GM23338 (cell line): ENCODE data around the gene MACF1. TPM values are rescaled to one million over a fixed set of nuclear protein-coding genes. Genes with fewer than 3 reads are reported as not detected.
"Not testable (repeated sequence)": the region's sequence is repeated elsewhere in the genome, so short reads cannot be mapped to it uniquely, and the experiment has no call there.

Experiments
- ATAC-seq: fragments of 200-7000 bp; cut with Tn5 transposase; 3 replicates; pipeline ENCODE4 v1.9.1; 2020
- DNase-seq: peaks from one replicate; pipeline ENCODE4 v3.0.0-alpha.2; 2015; ENCODE audit warnings: low spot score
- H2AFZ ChIP-seq: fragments of 200-600 bp; sonication (generic); 2 replicates; pipeline ENCODE4 v1.8.0; 2016; ENCODE audit warnings: antibody characterized with exemption, mild to moderate bottlenecking, moderate library complexity
- H3F3A ChIP-seq: fragments of 200-600 bp; sonication (generic); replicated peaks from 2 replicates; pipeline ENCODE4 v1.8.0; 2017; ENCODE audit warnings: antibody characterized with exemption, mixed run types, low read depth
- H3K27ac ChIP-seq: fragments of 200-600 bp; sonication (generic); 2 replicates; pipeline ENCODE4 v1.6.1; 2016; ENCODE audit warnings: low read depth
- H3K27me3 ChIP-seq: fragments of 200-600 bp; sonication (generic); 2 replicates; pipeline ENCODE4 v1.8.0; 2016; ENCODE audit warnings: mild to moderate bottlenecking, mixed run types, moderate library complexity; ENCODE audit not compliant: insufficient read depth
- H3K36me3 ChIP-seq: fragments of 200-600 bp; sonication (generic); 2 replicates; pipeline ENCODE4 v1.8.0; 2016; ENCODE audit warnings: mild to moderate bottlenecking; ENCODE audit not compliant: insufficient read depth
- H3K4me1 ChIP-seq: fragments of 200-600 bp; sonication (generic); 2 replicates; pipeline ENCODE4 v1.8.0; 2016; ENCODE audit warnings: mild to moderate bottlenecking, moderate library complexity; ENCODE audit not compliant: insufficient read depth
- H3K4me2 ChIP-seq: fragments of 200-600 bp; sonication (generic); 2 replicates; pipeline ENCODE4 v1.7.1; 2017; ENCODE audit warnings: mixed run types
- H3K4me3 ChIP-seq: fragments of 200-600 bp; sonication (generic); 2 replicates; pipeline ENCODE4 v1.6.1; 2016; ENCODE audit warnings: mixed run types
- H3K79me2 ChIP-seq: fragments of 200-600 bp; sonication (generic); replicated peaks from 2 replicates; pipeline ENCODE4 v1.8.0; 2017; ENCODE audit warnings: mild to moderate bottlenecking; ENCODE audit not compliant: insufficient read depth
- H3K9me2 ChIP-seq: fragments of 200-600 bp; sonication (generic); 2 replicates; pipeline ENCODE4 v1.8.0; 2017; ENCODE audit not compliant: insufficient read depth
- H4K20me1 ChIP-seq: fragments of 200-600 bp; sonication (generic); replicated peaks from 2 replicates; pipeline ENCODE4 v1.8.0; 2017; ENCODE audit warnings: mild to moderate bottlenecking; ENCODE audit not compliant: insufficient read depth
- H3K27ac Mint-ChIP-seq: 2 replicates; pipeline ENCODE4 v1.8.0; 2020; ENCODE audit warnings: inconsistent platforms, mild to moderate bottlenecking, moderate library complexity, mixed read lengths
- H3K27me3 Mint-ChIP-seq: 3 replicates; pipeline ENCODE4 v1.8.0; 2022; ENCODE audit warnings: low read depth, mild to moderate bottlenecking, moderate library complexity, mixed read lengths, inconsistent platforms; ENCODE audit not compliant: insufficient read depth, poor library complexity
- H3K36me3 Mint-ChIP-seq: 3 replicates; pipeline ENCODE4 v1.8.0; 2021; ENCODE audit warnings: low read depth, mild to moderate bottlenecking, inconsistent platforms, moderate library complexity, mixed read lengths
- H3K4me1 Mint-ChIP-seq: 3 replicates; pipeline ENCODE4 v1.8.0; 2020; ENCODE audit warnings: mild to moderate bottlenecking, inconsistent platforms, mixed read lengths
- H3K4me3 Mint-ChIP-seq: 3 replicates; pipeline ENCODE4 v1.8.0; 2021; ENCODE audit warnings: moderate library complexity, mild to moderate bottlenecking, inconsistent platforms, mixed read lengths
- H3K9me3 Mint-ChIP-seq: 3 replicates; pipeline ENCODE4 v1.8.0; 2020; ENCODE audit warnings: moderate library complexity, mild to moderate bottlenecking, inconsistent platforms, mixed read lengths
- CTCF ChIP-seq, 2 experiments: fragments of 200-600 bp in 1 of 2; sonication (generic) in 1 of 2; conservative IDR thresholded peaks; 2 replicates each; pipeline versions ENCODE4 v1.5.1 to v1.6.1; 2016 to 2017; ENCODE audit warnings: antibody characterized with exemption in 2 of 2, low read depth in 2 of 2, mild to moderate bottlenecking in 2 of 2, moderate library complexity in 1 of 2
- EZH2phosphoT487 ChIP-seq: fragments of 200-600 bp; sonication (generic); IDR thresholded peaks from one replicate; pipeline ENCODE4 v1.8.1; 2018; ENCODE audit warnings: antibody characterized with exemption; ENCODE audit not compliant: unreplicated experiment
- STAT1 ChIP-seq: IDR thresholded peaks from one replicate; pipeline ENCODE4 v1.6.1; 2016; ENCODE audit warnings: antibody characterized with exemption; ENCODE audit not compliant: unreplicated experiment
- polyA plus RNA-seq: library from polyadenylated mRNA; unstranded; fragments of >200 nt; fragmentation: Nextera tagmentation; extraction: Ambion mirVana; gene quantifications from 2 replicates; pipeline ENCODE4 v1.2.1, GENCODE V29; 2016
- total RNA-seq: library from RNA; depleted of rRNA; stranded (reverse); fragments of >200 nt; shearing (Covaris generic); gene quantifications from 2 replicates; pipeline ENCODE4 v1.2.3, GENCODE V29; 2014
- TF ChIP-seq, protein P1 (sequence below): fragments of 250-450 bp; sonication (Bioruptor Pico); IDR thresholded peaks from 2 replicates; pipeline ENCODE4 v1.5.0; 2020; ENCODE audit warnings: mild to moderate bottlenecking, moderate library complexity

The MACF1 gene
- total and polyA plus RNA-seq, 2 experiments from 2014 or later, result 104 to 399 TPM

DNA sequence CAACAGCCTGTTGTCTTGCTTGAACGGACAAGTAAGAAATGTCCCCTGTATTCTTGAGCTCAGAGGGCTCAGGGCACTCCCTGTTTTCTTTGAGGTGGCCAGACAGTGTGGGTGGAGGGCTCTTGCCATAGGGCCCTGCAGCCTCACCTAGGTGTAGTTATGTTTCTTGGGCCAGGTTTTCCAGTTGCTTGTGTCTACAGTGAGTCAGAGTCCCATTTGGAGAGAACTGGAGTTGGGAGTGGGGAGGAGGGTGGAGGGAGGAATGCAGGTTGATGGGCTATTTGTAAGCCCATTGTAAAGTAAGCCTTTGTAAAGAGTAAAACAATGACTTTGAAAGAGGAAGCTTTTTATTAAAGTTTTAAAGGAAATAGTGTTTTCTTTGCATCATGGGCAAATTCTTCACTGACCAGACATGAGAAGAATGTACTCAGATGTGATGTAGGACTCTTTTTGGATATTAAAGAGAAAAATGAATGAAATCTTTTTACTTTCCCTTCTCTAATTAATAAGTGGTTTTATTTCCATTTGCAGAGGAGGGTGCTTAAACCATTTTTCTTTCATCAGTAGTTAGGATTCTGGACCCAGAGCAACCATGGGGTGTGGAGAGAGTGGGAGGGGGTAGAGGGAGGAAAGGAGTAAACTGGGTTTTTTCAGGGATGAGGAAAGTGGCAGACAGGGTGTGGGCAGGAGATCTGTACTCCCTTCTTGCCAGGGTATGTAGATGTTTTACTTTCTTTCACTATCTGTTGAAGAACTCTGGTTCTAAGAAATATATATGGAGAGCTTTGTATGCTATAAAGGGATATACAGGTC, 45.1 kb upstream of the MACF1 start (continued):
- TF ChIP-seq STAT1, result no peak

- Histone ChIP-seq H3K36me3 (no peaks in the 10 kb centered on the region), H3K27ac (peak overlapping the region; percentile 97), H2AFZ (no peak overlapping the region), H3K4me1 (peaks cover 78% of the 10 kb centered on the region), H4K20me1 (peaks cover 10% of the 10 kb centered on the region; the same call in 1 of the 2 replicates), H3K4me2 (peak overlapping the region; percentile 73), H3K27me3 (no peaks in the 10 kb centered on the region), H3K9me2 (no peaks in the 10 kb centered on the region), H3K4me3 (peak overlapping the region; percentile 52), H3F3A (peaks cover 11% of the 10 kb centered on the region), H3K79me2 (peaks cover 94% of the 10 kb centered on the region)
- Mint-ChIP-seq H3K4me1 (peaks cover 72% of the 10 kb centered on the region), H3K27me3 (peaks cover 2% of the 10 kb centered on the region), H3K36me3 (peaks cover 8% of the 10 kb centered on the region; the same call in 2 of the 3 replicates), H3K27ac (peak overlapping the region; percentile 66), H3K9me3 (no peaks in the 10 kb centered on the region), H3K4me3 (no peak overlapping the region; the same call in 2 of the 3 replicates)
- no peak for ATAC-seq
- TF ChIP-seq, protein P1, sequence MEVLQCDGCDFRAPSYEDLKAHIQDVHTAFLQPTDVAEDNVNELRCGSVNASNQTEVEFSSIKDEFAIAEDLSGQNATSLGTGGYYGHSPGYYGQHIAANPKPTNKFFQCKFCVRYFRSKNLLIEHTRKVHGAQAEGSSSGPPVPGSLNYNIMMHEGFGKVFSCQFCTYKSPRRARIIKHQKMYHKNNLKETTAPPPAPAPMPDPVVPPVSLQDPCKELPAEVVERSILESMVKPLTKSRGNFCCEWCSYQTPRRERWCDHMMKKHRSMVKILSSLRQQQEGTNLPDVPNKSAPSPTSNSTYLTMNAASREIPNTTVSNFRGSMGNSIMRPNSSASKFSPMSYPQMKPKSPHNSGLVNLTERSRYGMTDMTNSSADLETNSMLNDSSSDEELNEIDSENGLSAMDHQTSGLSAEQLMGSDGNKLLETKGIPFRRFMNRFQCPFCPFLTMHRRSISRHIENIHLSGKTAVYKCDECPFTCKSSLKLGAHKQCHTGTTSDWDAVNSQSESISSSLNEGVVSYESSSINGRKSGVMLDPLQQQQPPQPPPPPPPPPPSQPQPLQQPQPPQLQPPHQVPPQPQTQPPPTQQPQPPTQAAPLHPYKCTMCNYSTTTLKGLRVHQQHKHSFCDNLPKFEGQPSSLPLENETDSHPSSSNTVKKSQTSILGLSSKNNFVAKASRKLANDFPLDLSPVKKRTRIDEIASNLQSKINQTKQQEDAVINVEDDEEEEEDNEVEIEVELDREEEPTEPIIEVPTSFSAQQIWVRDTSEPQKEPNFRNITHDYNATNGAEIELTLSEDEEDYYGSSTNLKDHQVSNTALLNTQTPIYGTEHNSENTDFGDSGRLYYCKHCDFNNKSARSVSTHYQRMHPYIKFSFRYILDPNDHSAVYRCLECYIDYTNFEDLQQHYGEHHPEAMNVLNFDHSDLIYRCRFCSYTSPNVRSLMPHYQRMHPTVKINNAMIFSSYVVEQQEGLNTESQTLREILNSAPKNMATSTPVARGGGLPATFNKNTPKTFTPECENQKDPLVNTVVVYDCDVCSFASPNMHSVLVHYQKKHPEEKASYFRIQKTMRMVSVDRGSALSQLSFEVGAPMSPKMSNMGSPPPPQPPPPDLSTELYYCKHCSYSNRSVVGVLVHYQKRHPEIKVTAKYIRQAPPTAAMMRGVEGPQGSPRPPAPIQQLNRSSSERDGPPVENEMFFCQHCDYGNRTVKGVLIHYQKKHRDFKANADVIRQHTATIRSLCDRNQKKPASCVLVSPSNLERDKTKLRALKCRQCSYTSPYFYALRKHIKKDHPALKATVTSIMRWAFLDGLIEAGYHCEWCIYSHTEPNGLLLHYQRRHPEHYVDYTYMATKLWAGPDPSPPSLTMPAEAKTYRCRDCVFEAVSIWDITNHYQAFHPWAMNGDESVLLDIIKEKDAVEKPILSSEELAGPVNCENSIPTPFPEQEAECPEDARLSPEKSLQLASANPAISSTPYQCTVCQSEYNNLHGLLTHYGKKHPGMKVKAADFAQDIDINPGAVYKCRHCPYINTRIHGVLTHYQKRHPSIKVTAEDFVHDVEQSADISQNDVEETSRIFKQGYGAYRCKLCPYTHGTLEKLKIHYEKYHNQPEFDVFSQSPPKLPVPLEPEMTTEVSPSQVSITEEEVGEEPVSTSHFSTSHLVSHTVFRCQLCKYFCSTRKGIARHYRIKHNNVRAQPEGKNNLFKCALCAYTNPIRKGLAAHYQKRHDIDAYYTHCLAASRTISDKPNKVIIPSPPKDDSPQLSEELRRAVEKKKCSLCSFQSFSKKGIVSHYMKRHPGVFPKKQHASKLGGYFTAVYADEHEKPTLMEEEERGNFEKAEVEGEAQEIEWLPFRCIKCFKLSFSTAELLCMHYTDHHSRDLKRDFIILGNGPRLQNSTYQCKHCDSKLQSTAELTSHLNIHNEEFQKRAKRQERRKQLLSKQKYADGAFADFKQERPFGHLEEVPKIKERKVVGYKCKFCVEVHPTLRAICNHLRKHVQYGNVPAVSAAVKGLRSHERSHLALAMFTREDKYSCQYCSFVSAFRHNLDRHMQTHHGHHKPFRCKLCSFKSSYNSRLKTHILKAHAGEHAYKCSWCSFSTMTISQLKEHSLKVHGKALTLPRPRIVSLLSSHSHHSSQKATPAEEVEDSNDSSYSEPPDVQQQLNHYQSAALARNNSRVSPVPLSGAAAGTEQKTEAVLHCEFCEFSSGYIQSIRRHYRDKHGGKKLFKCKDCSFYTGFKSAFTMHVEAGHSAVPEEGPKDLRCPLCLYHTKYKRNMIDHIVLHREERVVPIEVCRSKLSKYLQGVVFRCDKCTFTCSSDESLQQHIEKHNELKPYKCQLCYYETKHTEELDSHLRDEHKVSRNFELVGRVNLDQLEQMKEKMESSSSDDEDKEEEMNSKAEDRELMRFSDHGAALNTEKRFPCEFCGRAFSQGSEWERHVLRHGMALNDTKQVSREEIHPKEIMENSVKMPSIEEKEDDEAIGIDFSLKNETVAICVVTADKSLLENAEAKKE (CRISPR knock-in tag), result no peak
- TF ChIP-seq CTCF (conservative IDR thresholded peaks at IDR 0.05; ENCODE audit: low read depth in 2 of 2) (no peak; a peak in 1 of 4 replicates), EZH2phosphoT487 (no peak)
- no peak for DNase-seq
Observed at GRCh38 chr1:39160703-39161102, 43.8 kb upstream of the MACF1 start.

- peaks cover 94% of the 10 kb centered on the region for H3K79me2 ChIP-seq
- H3K4me3 Mint-ChIP-seq, H3K4me3 ChIP-seq, H3K36me3 ChIP-seq, H2AFZ ChIP-seq, ATAC-seq, H3K27me3 Mint-ChIP-seq, H3K27ac Mint-ChIP-seq, H3K27me3 ChIP-seq, H3K9me3 Mint-ChIP-seq, DNase-seq, H3K36me3 Mint-ChIP-seq, H3K9me2 ChIP-seq: not testable (repeated sequence)
- peaks cover 79% of the 10 kb centered on the region for H3K4me1 ChIP-seq
- H3F3A ChIP-seq, result peaks cover 11% of the 10 kb centered on the region
- H4K20me1 ChIP-seq, result peaks cover 13% of the 10 kb centered on the region; the same call in 1 of the 2 replicates
- H3K4me2 ChIP-seq, result peak overlapping the region; percentile 63
- peaks cover 77% of the 10 kb centered on the region for H3K4me1 Mint-ChIP-seq
- peak overlapping the region; percentile 51 for H3K27ac ChIP-seq
Observed at GRCh38 chr1:39161811-39162210, 42.7 kb upstream of the MACF1 start.
